Lower lobe of right lung (tissue), 2 donors: Measurements from ENCODE around the gene SLC37A2. TPM values are rescaled to one million over a fixed set of nuclear protein-coding genes. Genes with fewer than 3 reads are reported as not detected.
A peak's percentile ranks its signal among the peaks of the same experiment; 100 is the strongest.

Experiments used
- ATAC-seq, 2 donors: fragments of 200-7000 bp; cut with Tn5 transposase; one replicate each; pipeline ENCODE4 v1.9.1; 2020 to 2022; ENCODE audit warnings: mild to moderate bottlenecking in 2 of 2, moderate library complexity in 2 of 2
- DNase-seq: peaks from one replicate; pipeline ENCODE4 v3.0.0-alpha.2; 2020
- H3K27ac ChIP-seq: fragments of 200-600 bp; one replicate; pipeline ENCODE4 v1.8.0; 2022
- H3K27me3 ChIP-seq: fragments of 200-600 bp; one replicate; pipeline ENCODE4 v1.8.0; 2022; ENCODE audit warnings: low read depth
- H3K36me3 ChIP-seq: fragments of 200-600 bp; one replicate; pipeline ENCODE4 v1.8.0; 2022; ENCODE audit warnings: mild to moderate bottlenecking
- H3K4me1 ChIP-seq: fragments of 200-600 bp; one replicate; pipeline ENCODE4 v1.8.0; 2022
- H3K4me3 ChIP-seq: fragments of 200-600 bp; one replicate; pipeline ENCODE4 v1.8.0; 2022; ENCODE audit warnings: mild to moderate bottlenecking
- H3K9me3 ChIP-seq: fragments of 200-600 bp; one replicate; pipeline ENCODE4 v1.8.0; 2022
- CTCF ChIP-seq: fragments of 200-600 bp; IDR thresholded peaks from one replicate; pipeline ENCODE4 v1.8.0; 2022; ENCODE audit warnings: antibody characterized with exemption, mild to moderate bottlenecking
- intact Hi-C: fragments of 100-400 bp; cut with DNase I; formaldehyde crosslinking; loops from one replicate; pipeline ENCODE4 v1.11.0; 2022
- total RNA-seq: library from RNA; stranded (reverse); fragmentation: NEBNext Ultra II Directional; extraction: Animal tissue kit (Norgen Biotek cat#: 25700); gene quantifications from one replicate; pipeline ENCODE4 v1.2.1, GENCODE V29; 2021
- donor health status: DM: no; HTN: yes; CAD: no; lungs with severe emphysema.

Gene SLC37A2
- total RNA-seq, 1 donor from 2014 or later: 25.0 TPM

DNA sequence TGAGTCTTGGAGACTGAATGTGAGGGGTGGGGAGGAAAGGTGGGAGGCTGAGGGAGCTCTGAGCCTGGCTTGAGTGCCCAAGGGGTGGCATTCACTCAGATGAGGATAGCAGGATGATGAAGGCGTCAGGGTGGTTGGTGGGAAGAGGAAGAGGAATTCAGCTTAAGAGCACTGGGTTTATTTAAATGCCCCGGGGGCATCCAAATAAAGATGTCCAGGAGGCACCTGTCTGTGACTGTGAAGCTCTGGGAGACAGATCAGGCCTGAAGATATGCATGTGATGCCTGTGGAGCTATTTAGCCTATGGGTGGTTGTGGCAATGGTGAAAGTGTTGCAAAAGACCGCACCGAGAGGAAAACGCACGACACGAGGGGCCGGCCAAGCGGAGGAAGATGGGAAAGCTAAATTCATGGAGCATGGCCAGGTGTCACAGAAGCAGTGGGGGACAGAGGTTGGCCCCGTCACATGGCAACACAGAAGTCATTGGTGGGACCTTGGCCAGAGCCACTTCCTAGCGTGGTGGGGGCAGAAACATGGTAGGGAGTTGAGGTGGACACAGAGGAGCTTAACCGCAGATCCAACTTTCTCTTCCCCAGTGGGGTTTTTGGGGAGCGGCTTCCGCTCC is 15.5 kb downstream of the SLC37A2 start:
- ATAC-seq (no peak), DNase-seq (peak; percentile 38)
- Histone ChIP-seq H3K4me3 (no peak overlapping the region), H3K27me3 (no peaks in the 10 kb centered on the region), H3K9me3 (no peaks in the 10 kb centered on the region), H3K36me3 (no peaks in the 10 kb centered on the region), H3K4me1 (no peaks in the 10 kb centered on the region), H3K27ac (no peak overlapping the region)
- intact Hi-C loops: no loop called here
- no peak for TF ChIP-seq CTCF

- Histone ChIP-seq H3K4me3 (no peak overlapping the region), H3K9me3 (no peaks in the 10 kb centered on the region), H3K27me3 (no peaks in the 10 kb centered on the region), H3K27ac (no peak overlapping the region), H3K4me1 (no peaks in the 10 kb centered on the region), H3K36me3 (no peaks in the 10 kb centered on the region)
- DNase-seq (peak; percentile 55), ATAC-seq (peak; percentile 39 to 68)
- intact Hi-C loops: no loop called here
- TF ChIP-seq CTCF: no peak
Measured at GRCh38 chr11:125079151-125079877, 16.2 kb downstream of the SLC37A2 start.

DNA sequence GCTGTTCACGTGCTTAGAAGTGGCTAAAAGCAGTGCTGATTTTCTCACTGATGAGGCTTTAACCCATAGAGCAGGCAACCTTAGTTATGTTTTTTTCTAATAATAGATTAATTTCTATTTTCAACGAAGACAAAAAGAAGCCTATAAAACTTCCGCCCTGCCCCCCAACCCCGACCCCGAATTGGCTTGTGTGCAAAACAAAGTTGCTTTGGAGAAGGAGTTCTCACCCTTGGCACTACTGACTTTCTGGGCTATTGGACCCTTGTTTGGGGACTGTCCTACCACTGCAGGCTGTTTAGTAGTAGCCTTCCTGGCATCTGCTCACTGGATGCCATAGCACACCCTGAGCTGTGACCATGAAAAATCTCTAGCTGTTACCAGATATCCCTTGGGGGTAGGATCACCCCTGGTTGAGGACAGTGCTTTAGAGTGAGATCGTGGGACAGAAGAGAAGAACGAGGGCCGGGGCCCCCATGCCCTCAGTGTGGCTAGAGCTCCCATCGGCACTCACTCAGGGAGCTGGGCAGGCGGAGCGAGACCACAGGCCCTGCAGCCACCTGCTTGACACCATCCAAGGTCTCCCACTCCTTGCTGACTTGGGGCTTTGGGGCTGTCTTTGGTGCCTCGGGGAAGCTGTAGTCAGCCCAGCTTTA is 16.9 kb downstream of the SLC37A2 start:
- no peaks in the 10 kb centered on the region for H3K9me3 ChIP-seq
- H3K4me1 ChIP-seq: no peaks in the 10 kb centered on the region
- ATAC-seq (no peak), DNase-seq (peak; percentile 37)
- TF ChIP-seq CTCF: no peak
- no peaks in the 10 kb centered on the region for H3K36me3 ChIP-seq
- intact Hi-C loops: no loop called here
- no peak overlapping the region for H3K4me3 ChIP-seq
- H3K27me3 ChIP-seq: no peaks in the 10 kb centered on the region
- H3K27ac ChIP-seq: no peak overlapping the region

- DNase-seq: no peak
- intact Hi-C loops: no loop called here
- H3K9me3 ChIP-seq: no peaks in the 10 kb centered on the region
- no peak for ATAC-seq
- no peaks in the 10 kb centered on the region for H3K27me3 ChIP-seq
- no peak for TF ChIP-seq CTCF
- H3K4me3 ChIP-seq: no peak overlapping the region
- no peaks in the 10 kb centered on the region for H3K4me1 ChIP-seq
- no peak overlapping the region for H3K27ac ChIP-seq
- H3K36me3 ChIP-seq: no peaks in the 10 kb centered on the region
Measured at GRCh38 chr11:125080531-125080911, 17.4 kb downstream of the SLC37A2 start.

- H3K27ac ChIP-seq: no peak overlapping the region
- intact Hi-C loops: no loop called here
- no peaks in the 10 kb centered on the region for H3K9me3 ChIP-seq
- no peak for TF ChIP-seq CTCF
- no peak overlapping the region for H3K4me3 ChIP-seq
- no peaks in the 10 kb centered on the region for H3K4me1 ChIP-seq
- H3K27me3 ChIP-seq: no peaks in the 10 kb centered on the region
- H3K36me3 ChIP-seq: no peaks in the 10 kb centered on the region
- ATAC-seq (no peak), DNase-seq (peak; percentile 42)
Measured at GRCh38 chr11:125081098-125081798, 18.1 kb downstream of the SLC37A2 start.
